Measurements from ENCODE around the gene CEACAM19.

DNA sequence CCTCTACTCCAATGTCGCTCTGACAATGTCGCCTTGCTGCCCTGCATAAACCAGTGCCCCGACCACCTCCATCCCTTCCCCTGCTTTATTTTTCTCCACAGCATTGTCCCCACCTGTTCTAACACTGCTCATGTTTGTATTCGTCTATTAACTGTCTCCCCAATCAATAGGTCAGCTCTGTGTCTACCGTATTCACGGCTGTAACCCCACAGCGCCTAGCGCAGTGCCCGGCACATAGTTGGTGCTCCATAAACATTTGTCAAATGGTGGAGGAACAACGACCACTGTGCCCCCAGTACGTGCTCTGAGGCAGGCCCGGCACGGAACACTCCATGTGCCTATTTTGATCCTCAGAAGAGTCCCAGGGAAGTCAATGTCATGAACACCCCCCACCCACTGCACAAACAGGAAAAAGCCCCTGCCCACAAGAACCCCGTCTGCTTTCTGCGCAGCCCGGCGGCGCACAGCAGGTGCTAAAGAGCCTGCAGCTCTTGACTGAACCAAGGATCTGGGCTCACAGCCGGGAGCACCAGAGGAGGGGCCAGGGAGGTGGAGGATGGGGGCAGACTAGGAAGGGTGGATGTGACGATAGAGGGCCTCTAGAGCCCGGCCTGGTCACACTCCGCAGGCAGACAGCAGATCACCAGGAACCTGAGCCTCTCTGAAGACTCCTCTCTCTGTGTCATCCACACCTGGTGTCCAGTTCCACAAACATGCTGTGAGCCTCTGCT, 25.8 kb downstream of the CEACAM19 start:
- TF ChIP-seq POLR2AphosphoS5 (IDR thresholded peaks at IDR 0.05; ENCODE audit: low read depth, low read length) (no peak), TAF1 (IDR thresholded peaks at IDR 0.05; ENCODE audit: borderline replicate concordance, low read depth, low read length) (no peak), POLR2A (IDR thresholded peaks at IDR 0.05; ENCODE audit: low read depth, low read length) (no peak)
